Measurements from ENCODE around the gene PPP1R7. TPM values are rescaled to one million over a fixed set of nuclear protein-coding genes. Genes with fewer than 3 reads are reported as not detected.

Gene PPP1R7
- polyA plus RNA-seq, 3 donors: 54.9 to 102 (median 84.4) TPM

DNA sequence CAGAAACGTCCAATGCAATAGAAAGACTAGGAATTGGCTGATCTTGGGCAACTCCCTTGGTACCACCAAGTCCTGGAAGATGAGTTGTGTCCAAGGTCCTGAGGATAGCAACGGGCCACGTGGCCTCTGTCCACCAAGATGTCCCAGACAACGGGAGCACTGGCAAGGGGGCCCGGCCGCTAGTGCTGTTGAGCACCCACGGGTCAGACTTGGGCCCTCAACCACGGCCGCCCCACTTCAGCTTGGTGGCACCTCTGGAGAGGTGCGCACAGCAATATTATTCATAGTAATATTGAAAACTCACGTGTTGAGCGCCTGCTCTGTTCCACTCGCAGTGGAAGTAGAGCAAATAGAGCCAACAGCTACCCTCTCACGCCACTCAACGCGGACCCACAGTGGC lies 20.0 kb upstream of the PPP1R7 start:
- Histone ChIP-seq H2AFZ (ENCODE audit: insufficient read depth, low read depth, low read length, poor library complexity, severe bottlenecking) (no peak overlapping the region), H3K27ac (ENCODE audit: low read depth in 1 of 2, low read length in 2 of 2) (no peak overlapping the region), H4K20me1 (ENCODE audit: insufficient read depth, low read length) (no peaks in the 10 kb centered on the region), H3K27me3 (ENCODE audit: control insufficient read depth in 2 of 2, insufficient read depth in 2 of 2, low read length in 2 of 2) (no peaks in the 10 kb centered on the region), H3K36me3 (replicated peaks in 1 of 2; ENCODE audit: control insufficient read depth in 1 of 2, insufficient read depth in 2 of 2, low read length in 2 of 2) (peaks cover 5 to 6% of the 10 kb centered on the region in 2 donors), H3K4me2 (replicated peaks; ENCODE audit: extremely low read depth, low read length, poor library complexity, severe bottlenecking) (no peak overlapping the region), H3K9me3 (replicated peaks in 1 of 2; ENCODE audit: control insufficient read depth in 1 of 2, insufficient read depth in 1 of 2, low read length in 2 of 2) (no peaks in the 10 kb centered on the region), H3K4me3 (replicated peaks in 1 of 3; ENCODE audit: low read depth in 2 of 3, low read length in 3 of 3) (no peak overlapping the region), H3K79me2 (ENCODE audit: insufficient read depth, low read length) (no peaks in the 10 kb centered on the region), H3K4me1 (ENCODE audit: control insufficient read depth in 1 of 2, insufficient read depth in 2 of 2, low read length in 2 of 2) (no peaks in the 10 kb centered on the region), H3K9ac (ENCODE audit: insufficient read depth, low read length, poor library complexity, severe bottlenecking) (no peak overlapping the region)
- no peaks in the 10 kb centered on the region for H3K27me3 Mint-ChIP-seq (ENCODE audit: low read depth in 3 of 3)
- peaks cover 13 to 35% of the 10 kb centered on the region in 2 donors for H3K36me3 Mint-ChIP-seq
- 94% methylated on average over 14 of the region's 16 CpGs for WGBS (ENCODE audit: insufficient coverage)
- intact Hi-C loops (cut with micrococcal nuclease): no loop called here
- DNase-seq: no peak
- peaks cover 8% of the 10 kb centered on the region for H3K4me1 Mint-ChIP-seq
- H3K27ac Mint-ChIP-seq: no peak overlapping the region
- H3K4me3 Mint-ChIP-seq: no peak overlapping the region
- H3K9me3 Mint-ChIP-seq: no peaks in the 10 kb centered on the region
- TF ChIP-seq, protein P1, sequence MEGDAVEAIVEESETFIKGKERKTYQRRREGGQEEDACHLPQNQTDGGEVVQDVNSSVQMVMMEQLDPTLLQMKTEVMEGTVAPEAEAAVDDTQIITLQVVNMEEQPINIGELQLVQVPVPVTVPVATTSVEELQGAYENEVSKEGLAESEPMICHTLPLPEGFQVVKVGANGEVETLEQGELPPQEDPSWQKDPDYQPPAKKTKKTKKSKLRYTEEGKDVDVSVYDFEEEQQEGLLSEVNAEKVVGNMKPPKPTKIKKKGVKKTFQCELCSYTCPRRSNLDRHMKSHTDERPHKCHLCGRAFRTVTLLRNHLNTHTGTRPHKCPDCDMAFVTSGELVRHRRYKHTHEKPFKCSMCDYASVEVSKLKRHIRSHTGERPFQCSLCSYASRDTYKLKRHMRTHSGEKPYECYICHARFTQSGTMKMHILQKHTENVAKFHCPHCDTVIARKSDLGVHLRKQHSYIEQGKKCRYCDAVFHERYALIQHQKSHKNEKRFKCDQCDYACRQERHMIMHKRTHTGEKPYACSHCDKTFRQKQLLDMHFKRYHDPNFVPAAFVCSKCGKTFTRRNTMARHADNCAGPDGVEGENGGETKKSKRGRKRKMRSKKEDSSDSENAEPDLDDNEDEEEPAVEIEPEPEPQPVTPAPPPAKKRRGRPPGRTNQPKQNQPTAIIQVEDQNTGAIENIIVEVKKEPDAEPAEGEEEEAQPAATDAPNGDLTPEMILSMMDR (IDR thresholded peaks at IDR 0.05): no peak

DNA sequence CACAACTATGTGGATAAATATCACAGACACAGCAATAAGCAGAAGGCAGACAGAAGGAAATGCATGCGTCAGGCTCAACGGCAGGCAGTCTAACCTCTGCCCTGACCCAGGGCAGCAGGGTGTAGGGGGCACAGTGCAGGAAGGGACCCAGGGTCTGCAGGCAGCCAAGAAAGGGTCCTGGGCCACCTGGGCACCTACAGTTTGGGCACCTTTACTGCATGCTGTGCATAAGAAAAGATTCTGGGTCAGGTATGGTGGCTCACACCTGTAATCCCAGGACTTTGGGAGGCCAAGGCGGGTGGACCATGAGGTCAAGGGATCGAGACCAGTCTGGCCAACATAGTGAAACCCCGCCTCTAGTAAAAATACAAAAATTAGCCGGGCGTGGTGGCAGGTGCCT lies 18.7 kb upstream of the PPP1R7 start:
- Histone ChIP-seq H3K4me1 (ENCODE audit: control insufficient read depth in 1 of 2, insufficient read depth in 2 of 2, low read length in 2 of 2) (no peaks in the 10 kb centered on the region), H3K27me3 (ENCODE audit: control insufficient read depth in 2 of 2, insufficient read depth in 2 of 2, low read length in 2 of 2) (no peaks in the 10 kb centered on the region), H3K9ac (ENCODE audit: insufficient read depth, low read length, poor library complexity, severe bottlenecking) (no peak overlapping the region), H3K36me3 (replicated peaks in 1 of 2; ENCODE audit: control insufficient read depth in 1 of 2, insufficient read depth in 2 of 2, low read length in 2 of 2) (peaks cover 5 to 7% of the 10 kb centered on the region in 2 donors), H4K20me1 (ENCODE audit: insufficient read depth, low read length) (no peaks in the 10 kb centered on the region), H3K4me2 (replicated peaks; ENCODE audit: extremely low read depth, low read length, poor library complexity, severe bottlenecking) (no peak overlapping the region), H3K27ac (ENCODE audit: low read depth in 1 of 2, low read length in 2 of 2) (no peak overlapping the region), H3K9me3 (replicated peaks in 1 of 2; ENCODE audit: control insufficient read depth in 1 of 2, insufficient read depth in 1 of 2, low read length in 2 of 2) (no peaks in the 10 kb centered on the region), H2AFZ (ENCODE audit: insufficient read depth, low read depth, low read length, poor library complexity, severe bottlenecking) (no peak overlapping the region), H3K4me3 (replicated peaks in 1 of 3; ENCODE audit: low read depth in 2 of 3, low read length in 3 of 3) (no peak overlapping the region), H3K79me2 (ENCODE audit: insufficient read depth, low read length) (no peaks in the 10 kb centered on the region)
- H3K27ac Mint-ChIP-seq: peak overlapping the region in 1 of 7 donors; percentile 68
- no peak overlapping the region for H3K4me3 Mint-ChIP-seq
- DNase-seq: no peak
- peaks cover 16 to 36% of the 10 kb centered on the region in 2 donors for H3K36me3 Mint-ChIP-seq
- no peaks in the 10 kb centered on the region for H3K27me3 Mint-ChIP-seq (ENCODE audit: low read depth in 3 of 3)
- H3K9me3 Mint-ChIP-seq: no peaks in the 10 kb centered on the region
- 96% methylated on average over 6 of the region's 7 CpGs for WGBS (ENCODE audit: insufficient coverage)
- TF ChIP-seq, protein P1 (IDR thresholded peaks at IDR 0.05): no peak
- intact Hi-C loops (cut with micrococcal nuclease): no loop called here
- H3K4me1 Mint-ChIP-seq: peaks cover 8% of the 10 kb centered on the region
